Mucosa of descending colon (tissue), 3 donors: Measurements from ENCODE around the gene TNFSF9. TPM values are rescaled to one million over a fixed set of nuclear protein-coding genes. Genes with fewer than 3 reads are reported as not detected.

Source experiments
- ATAC-seq: fragments of 200-7000 bp; cut with Tn5 transposase; one replicate; pipeline ENCODE4 v1.9.1; 2020; ENCODE audit warnings: mild to moderate bottlenecking, moderate library complexity
- DNase-seq, 3 donors: peaks; one replicate each; pipeline ENCODE4 v3.0.0-alpha.2; 2020
- H3K36me3 ChIP-seq: fragments of 200-600 bp; one replicate; pipeline ENCODE4 v1.8.0; 2021; ENCODE audit warnings: low read depth, mild to moderate bottlenecking
- H3K4me1 ChIP-seq: fragments of 200-600 bp; one replicate; pipeline ENCODE4 v1.8.0; 2021; ENCODE audit warnings: low read depth, mild to moderate bottlenecking
- H3K4me3 ChIP-seq: fragments of 200-600 bp; one replicate; pipeline ENCODE4 v1.8.0; 2021; ENCODE audit warnings: mild to moderate bottlenecking
- H3K9me3 ChIP-seq: fragments of 200-600 bp; one replicate; pipeline ENCODE4 v1.8.0; 2021; ENCODE audit warnings: mild to moderate bottlenecking
- CTCF ChIP-seq: fragments of 200-600 bp; IDR thresholded peaks from one replicate; pipeline ENCODE4 v1.8.0; 2022; ENCODE audit warnings: antibody characterized with exemption, mild to moderate bottlenecking
- intact Hi-C, 2 donors: fragments of 100-400 bp; cut with DNase I in 1 of 2; cut with micrococcal nuclease in 1 of 2; formaldehyde crosslinking; loops; one replicate each; pipeline versions ENCODE4 v1.11.0 to v1.11.1; 2022; cut with DNase I, micrococcal nuclease
- total RNA-seq, 3 donors: library from RNA; stranded (reverse); fragmentation: NEBNext Ultra II Directional in 2 of 3; extraction: Animal tissue kit (Norgen Biotek cat#: 25700) in 2 of 3; gene quantifications; one replicate each; pipeline versions ENCODE4 v1.2.1 to v1.2.4, GENCODE V29; 2021 to 2023
- donor health status: DM: no; HTN: no; CAD: no; lungs with moderate emphysema.
- donor health status: DM: no; HTN: no; CAD: no.
- donor health status: DM: no; HTN: yes; CAD: no.

TNFSF9 gene
- total RNA-seq, 3 donors from 2014 or later, result 0.58 to 1.2 (median 1.0) TPM

- Histone ChIP-seq H3K4me3 (no peak overlapping the region), H3K4me1 (no peaks in the 10 kb centered on the region), H3K36me3 (no peaks in the 10 kb centered on the region), H3K9me3 (no peaks in the 10 kb centered on the region)
- intact Hi-C loops, result loop anchor here in 1 of 2 donors (10.0 kb wide), 1 partner anchor 120 kb away; no protein-coding TSS in a partner anchor
- no peak for TF ChIP-seq CTCF
- ATAC-seq (no peak), DNase-seq (no peak)
Observed at GRCh38 chr19:6514926-6515544, 15.8 kb upstream of the TNFSF9 start.

GRCh38 chr19:6516018-6516658, 14.7 kb upstream of the TNFSF9 start:
- Histone ChIP-seq H3K9me3 (no peaks in the 10 kb centered on the region), H3K4me3 (peak overlapping the region; percentile 26), H3K4me1 (no peaks in the 10 kb centered on the region), H3K36me3 (no peaks in the 10 kb centered on the region)
- DNase-seq (peak; percentile 93 to 95 (median 95)), ATAC-seq (peak; percentile 93)
- no peak for TF ChIP-seq CTCF
- intact Hi-C loops, result loop anchor here in 1 of 2 donors (10.0 kb wide), 1 partner anchor 119 kb away; no protein-coding TSS in a partner anchor

GRCh38 chr19:6516659-6517291, 14.1 kb upstream of the TNFSF9 start:
- ATAC-seq (peak; percentile 90), DNase-seq (peak; percentile 92 to 95 (median 94))
- peak; percentile 97 for TF ChIP-seq CTCF
- Histone ChIP-seq H3K4me3 (peak overlapping the region; percentile 26), H3K9me3 (no peaks in the 10 kb centered on the region), H3K4me1 (no peaks in the 10 kb centered on the region), H3K36me3 (no peaks in the 10 kb centered on the region)
- intact Hi-C loops, result loop anchor here in 1 of 2 donors (10.0 kb wide), 1 partner anchor 118 kb away; no protein-coding TSS in a partner anchor

GRCh38 chr19:6518145-6518911, 12.5 kb upstream of the TNFSF9 start:
- Histone ChIP-seq H3K4me3 (no peak overlapping the region), H3K4me1 (no peaks in the 10 kb centered on the region), H3K36me3 (no peaks in the 10 kb centered on the region), H3K9me3 (no peaks in the 10 kb centered on the region)
- TF ChIP-seq CTCF, result no peak
- no peak for ATAC-seq
- DNase-seq, result no peak
- intact Hi-C loops, result loop anchor here in 1 of 2 donors (10.0 kb wide), 1 partner anchor 116 kb away; no protein-coding TSS in a partner anchor

- ATAC-seq, result no peak
- intact Hi-C loops, result loop anchor here in 1 of 2 donors (10.0 kb wide), 1 partner anchor 116 kb away; no protein-coding TSS in a partner anchor
- Histone ChIP-seq H3K36me3 (no peaks in the 10 kb centered on the region), H3K4me3 (no peak overlapping the region), H3K9me3 (no peaks in the 10 kb centered on the region), H3K4me1 (no peaks in the 10 kb centered on the region)
- TF ChIP-seq CTCF, result no peak
- DNase-seq, result no peak
Observed at GRCh38 chr19:6519289-6519688, 11.5 kb upstream of the TNFSF9 start.
